ENCODE results near the gene RYR3.

GRCh38 chr15:33698126-33698525 lies 387.4 kb downstream of the RYR3 start:
- TF ChIP-seq CTCF (conservative IDR thresholded peaks at IDR 0.05; ENCODE audit: low read depth, low read length), result no peak
- no peak for TF ChIP-seq EZH2 (IDR thresholded peaks at IDR 0.05; ENCODE audit: low read length, unreplicated experiment)
- TF ChIP-seq EZH2phosphoT487 (IDR thresholded peaks at IDR 0.05; ENCODE audit: borderline replicate concordance, low read length), result no peak
